H7 (cell line): ENCODE results near the gene PISD. TPM values are rescaled to one million over a fixed set of nuclear protein-coding genes. Genes with fewer than 3 reads are reported as not detected.

Experiments used
- total RNA-seq: library from RNA; depleted of rRNA; stranded (reverse); fragments of >200 nt; shearing (Covaris generic); gene quantifications from 2 replicates; pipeline ENCODE4 v1.2.3, GENCODE V29; 2014; rRNA removed

PISD gene
- total RNA-seq, 1 experiment from 2014 or later: 70.2 TPM

Other genes starting within 250 kb of the PISD start
- 9.5 and 13.2 TPM in 2 replicates for gene EIF4ENIF1, start 172.4 kb downstream of the PISD start, total RNA-seq
- 8.5 and 18.2 TPM in 2 replicates for gene SFI1, start 165.7 kb downstream of the PISD start, total RNA-seq
- gene PRR14L, start 87.9 kb upstream of the PISD start, total RNA-seq: 24.7 and 25.6 TPM in 2 replicates
- gene DEPDC5, start 91.8 kb upstream of the PISD start, total RNA-seq: 13.7 and 15.1 TPM in 2 replicates